Liver (tissue), 3 donors: ENCODE data around the gene FRA10AC1.

Source experiments
- EGR1 ChIP-seq, 2 donors: IDR thresholded peaks; 2 replicates each; pipeline ENCODE4 v1.6.1; 2016 to 2018; ENCODE audit warnings: antibody characterized with exemption in 2 of 2, low read depth in 2 of 2
- FOXA1 ChIP-seq: IDR thresholded peaks from 2 replicates; pipeline ENCODE4 v1.6.1; 2016; ENCODE audit warnings: antibody characterized with exemption
- GABPA ChIP-seq, 2 donors: IDR thresholded peaks in 1 of 2; conservative IDR thresholded peaks in 1 of 2; 2 replicates each; pipeline ENCODE4 v1.6.1; 2016; ENCODE audit warnings: antibody characterized with exemption in 2 of 2, mild to moderate bottlenecking in 1 of 2, moderate library complexity in 1 of 2
- JUND ChIP-seq, 2 donors: IDR thresholded peaks; 2 replicates each; pipeline ENCODE4 v1.6.1; 2016; ENCODE audit warnings: antibody characterized with exemption in 2 of 2
- RAD21 ChIP-seq, 2 donors: IDR thresholded peaks; 2 replicates each; pipeline ENCODE4 v1.6.1; 2016; ENCODE audit warnings: antibody characterized with exemption in 2 of 2, mild to moderate bottlenecking in 2 of 2
- RXRA ChIP-seq, 2 donors: IDR thresholded peaks; 2 replicates each; pipeline ENCODE4 v1.6.1; 2017 to 2018; ENCODE audit warnings: antibody characterized with exemption in 2 of 2, mild to moderate bottlenecking in 1 of 2
- TAF1 ChIP-seq: conservative IDR thresholded peaks from 2 replicates; pipeline ENCODE4 v1.6.1; 2016; ENCODE audit warnings: antibody characterized with exemption, mild to moderate bottlenecking
- YY1 ChIP-seq: IDR thresholded peaks from 2 replicates; pipeline ENCODE4 v1.6.1; 2016; ENCODE audit warnings: antibody characterized with exemption, mild to moderate bottlenecking
- TF ChIP-seq, protein P1 (sequence below): fragments of 150-350 bp; IDR thresholded peaks from 2 replicates; pipeline ENCODE4 v1.5.1; 2017; ENCODE audit warnings: improper control_type of control experiment, low read depth, low read length; ENCODE audit not compliant: missing input control
- TF ChIP-seq, protein P2 (sequence below): IDR thresholded peaks from 2 replicates; pipeline ENCODE4 v1.6.1; 2016; ENCODE audit warnings: antibody characterized with exemption, mild to moderate bottlenecking
- TF ChIP-seq, protein P3 (sequence below): IDR thresholded peaks from 2 replicates; pipeline ENCODE4 v1.6.1; 2016; ENCODE audit warnings: antibody characterized with exemption
- TF ChIP-seq, protein P4 (sequence below): IDR thresholded peaks from 2 replicates; pipeline ENCODE4 v1.6.1; 2016; ENCODE audit warnings: antibody characterized with exemption
- donor health status: healthy.
- donor health status: healthy.

DNA sequence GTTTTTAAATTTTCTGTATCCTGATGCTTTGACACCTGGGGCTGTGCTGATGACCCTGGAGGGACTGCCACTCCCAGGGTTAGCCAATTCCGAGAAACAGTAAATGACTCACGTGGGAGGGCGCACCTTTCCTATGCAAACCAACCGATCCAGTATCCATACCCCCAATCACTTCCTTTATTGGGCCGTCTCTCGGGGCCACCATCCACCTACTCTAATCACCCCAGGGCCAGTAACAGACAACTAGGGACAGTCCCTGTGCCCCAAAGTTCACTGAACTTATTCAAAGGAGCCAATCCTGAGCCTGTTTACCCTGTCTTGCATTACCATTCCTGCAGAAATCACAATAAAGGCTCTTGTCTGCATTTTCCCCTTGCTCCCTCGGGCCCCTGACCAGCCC is 48.7 kb upstream of the FRA10AC1 start:
- TF ChIP-seq EGR1 (IDR thresholded peaks at IDR 0.05; ENCODE audit: low read depth in 2 of 2): no peak
- TF ChIP-seq, protein P1, sequence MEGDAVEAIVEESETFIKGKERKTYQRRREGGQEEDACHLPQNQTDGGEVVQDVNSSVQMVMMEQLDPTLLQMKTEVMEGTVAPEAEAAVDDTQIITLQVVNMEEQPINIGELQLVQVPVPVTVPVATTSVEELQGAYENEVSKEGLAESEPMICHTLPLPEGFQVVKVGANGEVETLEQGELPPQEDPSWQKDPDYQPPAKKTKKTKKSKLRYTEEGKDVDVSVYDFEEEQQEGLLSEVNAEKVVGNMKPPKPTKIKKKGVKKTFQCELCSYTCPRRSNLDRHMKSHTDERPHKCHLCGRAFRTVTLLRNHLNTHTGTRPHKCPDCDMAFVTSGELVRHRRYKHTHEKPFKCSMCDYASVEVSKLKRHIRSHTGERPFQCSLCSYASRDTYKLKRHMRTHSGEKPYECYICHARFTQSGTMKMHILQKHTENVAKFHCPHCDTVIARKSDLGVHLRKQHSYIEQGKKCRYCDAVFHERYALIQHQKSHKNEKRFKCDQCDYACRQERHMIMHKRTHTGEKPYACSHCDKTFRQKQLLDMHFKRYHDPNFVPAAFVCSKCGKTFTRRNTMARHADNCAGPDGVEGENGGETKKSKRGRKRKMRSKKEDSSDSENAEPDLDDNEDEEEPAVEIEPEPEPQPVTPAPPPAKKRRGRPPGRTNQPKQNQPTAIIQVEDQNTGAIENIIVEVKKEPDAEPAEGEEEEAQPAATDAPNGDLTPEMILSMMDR: no peak
- no peak for TF ChIP-seq TAF1
- TF ChIP-seq, protein P2, sequence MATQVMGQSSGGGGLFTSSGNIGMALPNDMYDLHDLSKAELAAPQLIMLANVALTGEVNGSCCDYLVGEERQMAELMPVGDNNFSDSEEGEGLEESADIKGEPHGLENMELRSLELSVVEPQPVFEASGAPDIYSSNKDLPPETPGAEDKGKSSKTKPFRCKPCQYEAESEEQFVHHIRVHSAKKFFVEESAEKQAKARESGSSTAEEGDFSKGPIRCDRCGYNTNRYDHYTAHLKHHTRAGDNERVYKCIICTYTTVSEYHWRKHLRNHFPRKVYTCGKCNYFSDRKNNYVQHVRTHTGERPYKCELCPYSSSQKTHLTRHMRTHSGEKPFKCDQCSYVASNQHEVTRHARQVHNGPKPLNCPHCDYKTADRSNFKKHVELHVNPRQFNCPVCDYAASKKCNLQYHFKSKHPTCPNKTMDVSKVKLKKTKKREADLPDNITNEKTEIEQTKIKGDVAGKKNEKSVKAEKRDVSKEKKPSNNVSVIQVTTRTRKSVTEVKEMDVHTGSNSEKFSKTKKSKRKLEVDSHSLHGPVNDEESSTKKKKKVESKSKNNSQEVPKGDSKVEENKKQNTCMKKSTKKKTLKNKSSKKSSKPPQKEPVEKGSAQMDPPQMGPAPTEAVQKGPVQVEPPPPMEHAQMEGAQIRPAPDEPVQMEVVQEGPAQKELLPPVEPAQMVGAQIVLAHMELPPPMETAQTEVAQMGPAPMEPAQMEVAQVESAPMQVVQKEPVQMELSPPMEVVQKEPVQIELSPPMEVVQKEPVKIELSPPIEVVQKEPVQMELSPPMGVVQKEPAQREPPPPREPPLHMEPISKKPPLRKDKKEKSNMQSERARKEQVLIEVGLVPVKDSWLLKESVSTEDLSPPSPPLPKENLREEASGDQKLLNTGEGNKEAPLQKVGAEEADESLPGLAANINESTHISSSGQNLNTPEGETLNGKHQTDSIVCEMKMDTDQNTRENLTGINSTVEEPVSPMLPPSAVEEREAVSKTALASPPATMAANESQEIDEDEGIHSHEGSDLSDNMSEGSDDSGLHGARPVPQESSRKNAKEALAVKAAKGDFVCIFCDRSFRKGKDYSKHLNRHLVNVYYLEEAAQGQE: no peak
- TF ChIP-seq, protein P3, sequence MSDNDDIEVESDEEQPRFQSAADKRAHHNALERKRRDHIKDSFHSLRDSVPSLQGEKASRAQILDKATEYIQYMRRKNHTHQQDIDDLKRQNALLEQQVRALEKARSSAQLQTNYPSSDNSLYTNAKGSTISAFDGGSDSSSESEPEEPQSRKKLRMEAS: no peak
- TF ChIP-seq YY1: no peak
- no peak for TF ChIP-seq GABPA (IDR thresholded peaks at IDR 0.05 in 1 of 2, conservative IDR thresholded peaks at IDR 0.05 in 1 of 2)
- no peak for TF ChIP-seq RAD21 (IDR thresholded peaks at IDR 0.05)
- no peak for TF ChIP-seq JUND (IDR thresholded peaks at IDR 0.05)
- TF ChIP-seq FOXA1: no peak
- TF ChIP-seq RXRA (IDR thresholded peaks at IDR 0.05): no peak
- TF ChIP-seq, protein P4, sequence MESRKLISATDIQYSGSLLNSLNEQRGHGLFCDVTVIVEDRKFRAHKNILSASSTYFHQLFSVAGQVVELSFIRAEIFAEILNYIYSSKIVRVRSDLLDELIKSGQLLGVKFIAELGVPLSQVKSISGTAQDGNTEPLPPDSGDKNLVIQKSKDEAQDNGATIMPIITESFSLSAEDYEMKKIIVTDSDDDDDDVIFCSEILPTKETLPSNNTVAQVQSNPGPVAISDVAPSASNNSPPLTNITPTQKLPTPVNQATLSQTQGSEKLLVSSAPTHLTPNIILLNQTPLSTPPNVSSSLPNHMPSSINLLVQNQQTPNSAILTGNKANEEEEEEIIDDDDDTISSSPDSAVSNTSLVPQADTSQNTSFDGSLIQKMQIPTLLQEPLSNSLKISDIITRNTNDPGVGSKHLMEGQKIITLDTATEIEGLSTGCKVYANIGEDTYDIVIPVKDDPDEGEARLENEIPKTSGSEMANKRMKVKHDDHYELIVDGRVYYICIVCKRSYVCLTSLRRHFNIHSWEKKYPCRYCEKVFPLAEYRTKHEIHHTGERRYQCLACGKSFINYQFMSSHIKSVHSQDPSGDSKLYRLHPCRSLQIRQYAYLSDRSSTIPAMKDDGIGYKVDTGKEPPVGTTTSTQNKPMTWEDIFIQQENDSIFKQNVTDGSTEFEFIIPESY: no peak
